MCF 10A (cell line): ENCODE results near the gene PDE2A. TPM values are rescaled to one million over a fixed set of nuclear protein-coding genes. Genes with fewer than 3 reads are reported as not detected.

ENCODE experiments used
- BruUV-seq: library from RNA; stranded (reverse); fragments of 400-500 nt; replicated peaks from 2 replicates; lab custom pipeline; 2021; lab: Mats Ljungman, UMichigan
- CTCF ChIA-PET: fragments of 300-600 bp; sonication (Branson Sonifier 250); formaldehyde crosslinking; extraction: SDS; loops from one replicate; lab custom pipeline; 2021; ENCODE audit warnings: antibody characterized with exemption, inconsistent platforms; lab: Yijun Ruan, JAX
- POLR2A ChIA-PET: fragments of 300-600, 350-650 bp; sonication (Branson Sonifier 250); formaldehyde crosslinking; extraction: SDS; loops from one replicate; lab custom pipeline; 2020; ENCODE audit warnings: antibody characterized with exemption, inconsistent platforms; lab: Yijun Ruan, JAX
- DNase-seq: peaks from one replicate; pipeline ENCODE4 v3.0.0-alpha.2; 2018; ENCODE audit not compliant: unreplicated experiment
- H3K27ac Mint-ChIP-seq: one replicate; pipeline ENCODE4 v1.8.0; 2022; ENCODE audit warnings: mild to moderate bottlenecking, low read depth, mixed read lengths; ENCODE audit not compliant: unreplicated experiment
- H3K27me3 Mint-ChIP-seq: one replicate; pipeline ENCODE4 v1.8.0; 2022; ENCODE audit warnings: mixed read lengths; ENCODE audit not compliant: insufficient read depth, unreplicated experiment
- H3K36me3 Mint-ChIP-seq: one replicate; pipeline ENCODE4 v1.8.0; 2022; ENCODE audit warnings: mild to moderate bottlenecking, moderate library complexity, mixed read lengths; ENCODE audit not compliant: insufficient read depth, unreplicated experiment
- H3K4me1 Mint-ChIP-seq: one replicate; pipeline ENCODE4 v1.8.0; 2022; ENCODE audit warnings: mixed read lengths; ENCODE audit not compliant: insufficient read depth, unreplicated experiment
- H3K4me3 Mint-ChIP-seq: one replicate; pipeline ENCODE4 v1.8.0; 2022; ENCODE audit warnings: mild to moderate bottlenecking, moderate library complexity, mixed read lengths; ENCODE audit not compliant: unreplicated experiment
- H3K9me3 Mint-ChIP-seq: one replicate; pipeline ENCODE4 v1.8.0; 2022; ENCODE audit warnings: mixed read lengths; ENCODE audit not compliant: unreplicated experiment
- intact Hi-C: fragments of 100-400 bp; cut with micrococcal nuclease; formaldehyde crosslinking; loops from 2 replicates; pipeline ENCODE4 v1.14.1; 2022
- total RNA-seq: library from RNA; stranded (reverse); gene quantifications from 2 replicates; pipeline ENCODE4 v1.2.3, GENCODE V29; 2022
- TF ChIP-seq, protein P1 (sequence below): fragments of 200-600 bp; IDR thresholded peaks from one replicate; pipeline ENCODE4 v1.8.0; 2022; ENCODE audit warnings: antibody characterized with exemption, mild to moderate bottlenecking; ENCODE audit not compliant: unreplicated experiment

PDE2A gene
- total RNA-seq, 1 experiment from 2014 or later: 1.9 TPM

- Mint-ChIP-seq H3K4me3 (no peak overlapping the region), H3K4me1 (peaks cover 7% of the 10 kb centered on the region), H3K36me3 (no peaks in the 10 kb centered on the region), H3K27ac (no peak overlapping the region), H3K9me3 (no peaks in the 10 kb centered on the region), H3K27me3 (peaks cover 23% of the 10 kb centered on the region)
- intact Hi-C loops: no loop called here
- ChIA-PET POLR2A (no interaction called here), CTCF (interaction anchor here (0.6 to 3.9 kb wide), 6 partner anchors 10 to 227 kb away, joined by 3 to 15 read pairs (median 6); no protein-coding TSS in a partner anchor)
- BruUV-seq: no TSS peak
- DNase-seq: no peak
- TF ChIP-seq, protein P1, sequence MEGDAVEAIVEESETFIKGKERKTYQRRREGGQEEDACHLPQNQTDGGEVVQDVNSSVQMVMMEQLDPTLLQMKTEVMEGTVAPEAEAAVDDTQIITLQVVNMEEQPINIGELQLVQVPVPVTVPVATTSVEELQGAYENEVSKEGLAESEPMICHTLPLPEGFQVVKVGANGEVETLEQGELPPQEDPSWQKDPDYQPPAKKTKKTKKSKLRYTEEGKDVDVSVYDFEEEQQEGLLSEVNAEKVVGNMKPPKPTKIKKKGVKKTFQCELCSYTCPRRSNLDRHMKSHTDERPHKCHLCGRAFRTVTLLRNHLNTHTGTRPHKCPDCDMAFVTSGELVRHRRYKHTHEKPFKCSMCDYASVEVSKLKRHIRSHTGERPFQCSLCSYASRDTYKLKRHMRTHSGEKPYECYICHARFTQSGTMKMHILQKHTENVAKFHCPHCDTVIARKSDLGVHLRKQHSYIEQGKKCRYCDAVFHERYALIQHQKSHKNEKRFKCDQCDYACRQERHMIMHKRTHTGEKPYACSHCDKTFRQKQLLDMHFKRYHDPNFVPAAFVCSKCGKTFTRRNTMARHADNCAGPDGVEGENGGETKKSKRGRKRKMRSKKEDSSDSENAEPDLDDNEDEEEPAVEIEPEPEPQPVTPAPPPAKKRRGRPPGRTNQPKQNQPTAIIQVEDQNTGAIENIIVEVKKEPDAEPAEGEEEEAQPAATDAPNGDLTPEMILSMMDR: no peak
These were observed 89.8 kb downstream of the PDE2A start for GRCh38 chr11:72584293-72584938.

GRCh38 chr11:72583616-72584292 lies 90.5 kb downstream of the PDE2A start:
- POLR2A ChIA-PET: no interaction called here
- intact Hi-C loops: no loop called here

GRCh38 chr11:72583177-72583553 lies 91.1 kb downstream of the PDE2A start:
- intact Hi-C loops: no loop called here
- H3K9me3 Mint-ChIP-seq: no peaks in the 10 kb centered on the region

More at GRCh38 chr11:72583616-72584292, 90.5 kb downstream of the PDE2A start:
- Mint-ChIP-seq H3K4me3 (no peak overlapping the region), H3K9me3 (no peaks in the 10 kb centered on the region), H3K36me3 (no peaks in the 10 kb centered on the region), H3K27me3 (peaks cover 17% of the 10 kb centered on the region), H3K27ac (no peak overlapping the region), H3K4me1 (peaks cover 7% of the 10 kb centered on the region)
- no TSS peak for BruUV-seq
- TF ChIP-seq, protein P1: no peak
- CTCF ChIA-PET: interaction anchor here (1.1 to 3.9 kb wide), 4 partner anchors 10 to 112 kb away, joined by 3 to 15 read pairs (median 7); no protein-coding TSS in a partner anchor
- no peak for DNase-seq

More at GRCh38 chr11:72583177-72583553, 91.1 kb downstream of the PDE2A start:
- no peaks in the 10 kb centered on the region for H3K36me3 Mint-ChIP-seq
- DNase-seq: no peak
- no TSS peak for BruUV-seq
- no peak overlapping the region for H3K4me3 Mint-ChIP-seq
- TF ChIP-seq, protein P1: no peak
- CTCF ChIA-PET: interaction anchor here (1.1 to 1.5 kb wide), 2 partner anchors 100 to 111 kb away, joined by 3 read pairs; no protein-coding TSS in a partner anchor
- POLR2A ChIA-PET: no interaction called here
- H3K27ac Mint-ChIP-seq: no peak overlapping the region
- peaks cover 7% of the 10 kb centered on the region for H3K4me1 Mint-ChIP-seq
- peaks cover 11% of the 10 kb centered on the region for H3K27me3 Mint-ChIP-seq
